K562 (cell line): ENCODE data around the gene DIP2C. TPM values are rescaled to one million over a fixed set of nuclear protein-coding genes. Genes with fewer than 3 reads are reported as not detected.

Experiments
- ATAC-seq: fragments of 200-7000 bp; cut with Tn5 transposase; 3 replicates; pipeline ENCODE4 v1.9.1; 2020; ENCODE audit warnings: moderate library complexity
- BruUV-seq: library from RNA; stranded (reverse); fragments of 400-500 nt; replicated peaks from 2 replicates; lab custom pipeline; 2021; lab: Mats Ljungman, UMichigan
- CTCF ChIA-PET: fragments of 300-600 bp; formaldehyde crosslinking; extraction: SDS; loops from one replicate; lab custom pipeline; 2021; ENCODE audit warnings: low intra/inter-chr PET ratio; lab: Yijun Ruan, JAX
- POLR2A ChIA-PET: fragments of 300-600, 350-650 bp; sonication (Branson Sonifier 250); formaldehyde crosslinking; extraction: SDS; loops from one replicate; lab custom pipeline; 2021; ENCODE audit warnings: antibody characterized with exemption, inconsistent platforms; lab: Yijun Ruan, JAX
- DNase-seq, 4 experiments: peaks; one replicate each; pipeline versions ENCODE4 v3.0.0 to v3.0.0-alpha.2; 2011 to 2018; ENCODE audit warnings: low spot score in 3 of 4, mixed read lengths in 3 of 4; ENCODE audit errors: extremely low read depth in 1 of 4
- FAIRE-seq: peaks from 2 replicates; lab custom pipeline; 2011; peaks lifted over from hg19 to GRCh38; lab: Jason Lieb, UNC
- H2AFZ ChIP-seq: 2 replicates; pipeline ENCODE4 v1.6.0; 2011; ENCODE audit warnings: low read depth, low read length, control low read depth, inconsistent platforms
- H3K27ac ChIP-seq: fragments of 200-600 bp; 3 replicates; pipeline ENCODE4 v1.8.0; 2011; ENCODE audit warnings: low read depth, mild to moderate bottlenecking, control low read depth, inconsistent platforms, low read length, moderate library complexity, mixed read lengths; ENCODE audit errors: extremely low read depth
- H3K27me3 ChIP-seq, 2 experiments: fragments of 300-600 bp in 1 of 2; 2 replicates in 1 of 2; 3 replicates in 1 of 2; pipeline versions ENCODE4 v1.6.0 to v1.8.0; 2011; ENCODE audit warnings: inconsistent platforms in 2 of 2, low read length in 2 of 2, mild to moderate bottlenecking in 1 of 2, mixed read lengths in 1 of 2, moderate library complexity in 1 of 2; ENCODE audit not compliant: control insufficient read depth in 2 of 2, insufficient read depth in 2 of 2
- H3K36me3 ChIP-seq: fragments of 300-600 bp; 3 replicates; pipeline ENCODE4 v1.8.0; 2011; ENCODE audit warnings: mild to moderate bottlenecking, low read length, inconsistent platforms; ENCODE audit not compliant: control insufficient read depth, insufficient read depth
- H3K4me1 ChIP-seq, 2 experiments: fragments of 200-600 bp in 1 of 2; replicated peaks in 1 of 2; 2 replicates in 1 of 2; 3 replicates in 1 of 2; pipeline versions ENCODE4 v1.5.1 to v1.8.0; 2011; ENCODE audit warnings: inconsistent platforms in 2 of 2, low read length in 2 of 2, mild to moderate bottlenecking in 1 of 2, mixed read lengths in 1 of 2, moderate library complexity in 1 of 2; ENCODE audit not compliant: control insufficient read depth in 2 of 2, insufficient read depth in 2 of 2
- H3K4me2 ChIP-seq: 2 replicates; pipeline ENCODE4 v1.6.1; 2011; ENCODE audit warnings: low read length, control low read depth, inconsistent platforms, mixed read lengths; ENCODE audit not compliant: insufficient read depth
- H3K4me3 ChIP-seq: fragments of 200-600 bp; sonication (generic), shearing (Covaris generic); 2 replicates; pipeline ENCODE4 v1.5.1; 2016; ENCODE audit warnings: control low read depth, inconsistent platforms
- H3K79me2 ChIP-seq: fragments of 200-600 bp; 3 replicates; pipeline ENCODE4 v1.8.0; 2011; ENCODE audit warnings: low read length, inconsistent platforms; ENCODE audit not compliant: control insufficient read depth, insufficient read depth
- H3K9ac ChIP-seq, 2 experiments: 2 replicates each; pipeline versions ENCODE4 v1.6.0 to v1.6.1; 2011; ENCODE audit warnings: low read depth in 2 of 2, low read length in 2 of 2, control low read depth in 1 of 2, inconsistent platforms in 1 of 2, mild to moderate bottlenecking in 1 of 2, mixed read lengths in 1 of 2; ENCODE audit not compliant: insufficient read depth in 1 of 2
- H3K9me1 ChIP-seq: one replicate; pipeline ENCODE4 v1.6.0; 2011; ENCODE audit warnings: inconsistent platforms, mild to moderate bottlenecking, low read length, moderate library complexity; ENCODE audit not compliant: control insufficient read depth, insufficient read depth
- H3K9me3 ChIP-seq: replicated peaks from 2 replicates; pipeline ENCODE4 v1.5.1; 2011; ENCODE audit warnings: low read depth, low read length, inconsistent platforms; ENCODE audit not compliant: control insufficient read depth, insufficient read depth
- H4K20me1 ChIP-seq: replicated peaks from 2 replicates; pipeline ENCODE4 v1.6.1; 2011; ENCODE audit warnings: low read length, inconsistent platforms, mixed read lengths; ENCODE audit not compliant: control insufficient read depth, insufficient read depth
- BMI1 ChIP-seq: fragments of 150-350 bp; IDR thresholded peaks from 2 replicates; pipeline ENCODE4 v1.6.1; 2014; ENCODE audit warnings: low read length
- DPF2 ChIP-seq: fragments of 450-650 bp; IDR thresholded peaks from 2 replicates; pipeline ENCODE4 v1.6.1; 2016
- KLF6 ChIP-seq: fragments of 250-450 bp; sonication (Bioruptor Pico); IDR thresholded peaks from 2 replicates; pipeline ENCODE4 v1.4.0; 2020; ENCODE audit warnings: mild to moderate bottlenecking, moderate library complexity, borderline replicate concordance
- L3MBTL2 ChIP-seq: fragments of 450-650 bp; IDR thresholded peaks from 2 replicates; pipeline ENCODE4 v1.6.1; 2016; ENCODE audit warnings: mild to moderate bottlenecking, moderate library complexity
- MEF2A ChIP-seq: IDR thresholded peaks from 2 replicates; pipeline ENCODE4 v1.6.1; 2011; ENCODE audit warnings: low read depth, mild to moderate bottlenecking, low read length, moderate library complexity; ENCODE audit not compliant: control insufficient read depth
- PHF21A ChIP-seq: fragments of 450-650 bp; IDR thresholded peaks from 2 replicates; pipeline ENCODE4 v1.6.1; 2017; ENCODE audit warnings: low read depth, borderline replicate concordance
- TARDBP ChIP-seq: fragments of 450-650 bp; IDR thresholded peaks from 2 replicates; pipeline ENCODE4 v1.6.1; 2016
- ZNF212 ChIP-seq: fragments of 450-650 bp; formaldehyde crosslinking; IDR thresholded peaks from 2 replicates; pipeline ENCODE4 v1.4.0; 2020; ENCODE audit warnings: mild to moderate bottlenecking
- WGBS: fragments of 100-300 bp; shearing (Covaris generic); methylation state at CpG from one replicate; pipeline ENCODE4 v1.1.6; 2016; ENCODE audit warnings: low coverage, mixed read lengths; ENCODE audit not compliant: insufficient coverage; ENCODE audit errors: missing lambda C conversion rate; 5-methylcytosine and 5-hydroxymethylcytosine counted together
- in situ Hi-C: fragments of 300-500 bp; cut with MboI; formaldehyde crosslinking; loops from 4 replicates; pipeline ENCODE4 v1.15.0; 2018; ENCODE audit warnings: inconsistent platforms, mixed read lengths
- intact Hi-C: fragments of 100-400 bp; cut with micrococcal nuclease; formaldehyde crosslinking; loops from 2 replicates; pipeline ENCODE4 v1.14.2; 2022
- polyA plus RNA-seq, 8 experiments: library from polyadenylated mRNA; depleted of rRNA in 4 of 8; stranded (reverse) in 5 of 8; unstranded in 3 of 8; fragments of >200 nt; fragmentation: Nextera tagmentation in 2 of 8; fragmentation: Illumina TruSeq in 1 of 8; extraction: Ambion mirVana in 2 of 8; extraction: Trizol in 1 of 8; gene quantifications; 2 replicates each; pipeline versions ENCODE4 v1.2.1 to v1.2.3, GENCODE V29; 2011 to 2014; ENCODE audit warnings: inconsistent platforms in 1 of 8, missing spikeins in 1 of 8
- total RNA-seq, 7 experiments: library from RNA; depleted of rRNA in 6 of 7; stranded (reverse); fragments of >200 nt in 6 of 7; fragmentation: Illumina TruSeq in 2 of 7; extraction: Trizol in 2 of 7; gene quantifications; 2 replicates each; pipeline versions ENCODE4 v1.2.1 to v1.2.3, GENCODE V29; 2011 to 2021; ENCODE audit warnings: low replicate concordance in 1 of 7
- TF ChIP-seq, protein P1 (sequence below): fragments of 450-650 bp; IDR thresholded peaks from 2 replicates; pipeline ENCODE4 v1.6.1; 2014; ENCODE audit warnings: low read depth, mild to moderate bottlenecking, moderate library complexity, borderline replicate concordance
- TF ChIP-seq, protein P2 (sequence below): fragments of 250-450 bp; sonication (Bioruptor Pico); IDR thresholded peaks from 2 replicates; pipeline ENCODE4 v1.8.0; 2021; ENCODE audit warnings: mild to moderate bottlenecking, moderate library complexity
- TF ChIP-seq, protein P3 (sequence below): fragments of 450-650 bp; IDR thresholded peaks from 2 replicates; pipeline ENCODE4 v1.6.1; 2016; ENCODE audit warnings: borderline replicate concordance

The DIP2C gene
- total and polyA plus RNA-seq, 9 of the 15 experiments (the other 6 are each of a cell fraction or from before 2014, with no cell fraction given) = 0.01 TPM; not detected in 8

GRCh38 chr10:391847-392704 lies 297.4 kb downstream of the DIP2C start:
- intact Hi-C loops = no loop called here
- Histone ChIP-seq H3K9me1 (no peaks in the 10 kb centered on the region), H3K9me3 (no peaks in the 10 kb centered on the region), H3K4me1 (no peaks in the 10 kb centered on the region; a peak in 1 of 5 replicates), H3K79me2 (no peaks in the 10 kb centered on the region), H2AFZ (no peak overlapping the region), H4K20me1 (peaks cover 7% of the 10 kb centered on the region; the same call in 1 of the 2 replicates), H3K27ac (no peak overlapping the region), H3K4me3 (no peak overlapping the region), H3K27me3 (peaks cover 13 to 44% of the 10 kb centered on the region in 2 experiments), H3K9ac (no peak overlapping the region), H3K36me3 (no peaks in the 10 kb centered on the region), H3K4me2 (no peak overlapping the region)
- ChIA-PET CTCF (no interaction called here), POLR2A (no interaction called here)
- 5% methylated on average over 21 of the region's 27 CpGs for WGBS
- DNase-seq = no peak
- BruUV-seq = no TSS peak
- in situ Hi-C loops = no loop called here
- TF ChIP-seq KLF6 (CRISPR knock-in tag) (no peak), BMI1 (no peak), TARDBP (no peak), MEF2A (no peak), DPF2 (no peak), PHF21A (no peak), ZNF212 (CRISPR knock-in tag) (no peak), L3MBTL2 (no peak)
- TF ChIP-seq, protein P1, sequence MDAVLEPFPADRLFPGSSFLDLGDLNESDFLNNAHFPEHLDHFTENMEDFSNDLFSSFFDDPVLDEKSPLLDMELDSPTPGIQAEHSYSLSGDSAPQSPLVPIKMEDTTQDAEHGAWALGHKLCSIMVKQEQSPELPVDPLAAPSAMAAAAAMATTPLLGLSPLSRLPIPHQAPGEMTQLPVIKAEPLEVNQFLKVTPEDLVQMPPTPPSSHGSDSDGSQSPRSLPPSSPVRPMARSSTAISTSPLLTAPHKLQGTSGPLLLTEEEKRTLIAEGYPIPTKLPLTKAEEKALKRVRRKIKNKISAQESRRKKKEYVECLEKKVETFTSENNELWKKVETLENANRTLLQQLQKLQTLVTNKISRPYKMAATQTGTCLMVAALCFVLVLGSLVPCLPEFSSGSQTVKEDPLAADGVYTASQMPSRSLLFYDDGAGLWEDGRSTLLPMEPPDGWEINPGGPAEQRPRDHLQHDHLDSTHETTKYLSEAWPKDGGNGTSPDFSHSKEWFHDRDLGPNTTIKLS = no peak
- TF ChIP-seq, protein P2, sequence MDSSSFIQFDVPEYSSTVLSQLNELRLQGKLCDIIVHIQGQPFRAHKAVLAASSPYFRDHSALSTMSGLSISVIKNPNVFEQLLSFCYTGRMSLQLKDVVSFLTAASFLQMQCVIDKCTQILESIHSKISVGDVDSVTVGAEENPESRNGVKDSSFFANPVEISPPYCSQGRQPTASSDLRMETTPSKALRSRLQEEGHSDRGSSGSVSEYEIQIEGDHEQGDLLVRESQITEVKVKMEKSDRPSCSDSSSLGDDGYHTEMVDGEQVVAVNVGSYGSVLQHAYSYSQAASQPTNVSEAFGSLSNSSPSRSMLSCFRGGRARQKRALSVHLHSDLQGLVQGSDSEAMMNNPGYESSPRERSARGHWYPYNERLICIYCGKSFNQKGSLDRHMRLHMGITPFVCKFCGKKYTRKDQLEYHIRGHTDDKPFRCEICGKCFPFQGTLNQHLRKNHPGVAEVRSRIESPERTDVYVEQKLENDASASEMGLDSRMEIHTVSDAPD (CRISPR knock-in tag) = no peak
- TF ChIP-seq, protein P3, sequence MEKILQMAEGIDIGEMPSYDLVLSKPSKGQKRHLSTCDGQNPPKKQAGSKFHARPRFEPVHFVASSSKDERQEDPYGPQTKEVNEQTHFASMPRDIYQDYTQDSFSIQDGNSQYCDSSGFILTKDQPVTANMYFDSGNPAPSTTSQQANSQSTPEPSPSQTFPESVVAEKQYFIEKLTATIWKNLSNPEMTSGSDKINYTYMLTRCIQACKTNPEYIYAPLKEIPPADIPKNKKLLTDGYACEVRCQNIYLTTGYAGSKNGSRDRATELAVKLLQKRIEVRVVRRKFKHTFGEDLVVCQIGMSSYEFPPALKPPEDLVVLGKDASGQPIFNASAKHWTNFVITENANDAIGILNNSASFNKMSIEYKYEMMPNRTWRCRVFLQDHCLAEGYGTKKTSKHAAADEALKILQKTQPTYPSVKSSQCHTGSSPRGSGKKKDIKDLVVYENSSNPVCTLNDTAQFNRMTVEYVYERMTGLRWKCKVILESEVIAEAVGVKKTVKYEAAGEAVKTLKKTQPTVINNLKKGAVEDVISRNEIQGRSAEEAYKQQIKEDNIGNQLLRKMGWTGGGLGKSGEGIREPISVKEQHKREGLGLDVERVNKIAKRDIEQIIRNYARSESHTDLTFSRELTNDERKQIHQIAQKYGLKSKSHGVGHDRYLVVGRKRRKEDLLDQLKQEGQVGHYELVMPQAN = no peak
- FAIRE-seq = no peak
- ATAC-seq = no peak
